SK-N-MC (cell line): ENCODE measurements around the gene LRIG2.
"Not testable (repeated sequence)": the region's sequence is repeated elsewhere in the genome, so short reads cannot be mapped to it uniquely, and the experiment has no call there.

Experiments used
- EZH2 ChIP-seq: fragments of 200-600 bp; sonication (generic); IDR thresholded peaks from one replicate; pipeline ENCODE4 v1.6.1; 2017; ENCODE audit warnings: antibody characterized with exemption
- FOXP2 ChIP-seq: optimal IDR thresholded peaks from 2 replicates; pipeline ENCODE3; 2011; ENCODE audit warnings: mild to moderate bottlenecking, moderate library complexity; ENCODE audit not compliant: insufficient read depth; ENCODE audit errors: extremely low read length, control extremely low read depth
- POLR2AphosphoS5 ChIP-seq: IDR thresholded peaks from 2 replicates; pipeline ENCODE4 v1.6.1; 2012; ENCODE audit warnings: mild to moderate bottlenecking, low read depth, low read length, borderline replicate concordance

- TF ChIP-seq POLR2AphosphoS5, EZH2, FOXP2: not testable (repeated sequence)
Measured at GRCh38 chr1:113077978-113078377, 5.0 kb downstream of the LRIG2 start.
